ENCODE results near the gene BPGM.

- no peak for TF ChIP-seq CTCF (IDR thresholded peaks at IDR 0.05)
- TF ChIP-seq POLR2A (IDR thresholded peaks at IDR 0.05): no peak
These were observed 63.8 kb downstream of the BPGM start for GRCh38 chr7:134710511-134710853.

Data from suprapubic skin (tissue), 3 donors.